ENCODE data around the gene TRIOBP. TPM values are rescaled to one million over a fixed set of nuclear protein-coding genes. Genes with fewer than 3 reads are reported as not detected.

TRIOBP gene, protein sequence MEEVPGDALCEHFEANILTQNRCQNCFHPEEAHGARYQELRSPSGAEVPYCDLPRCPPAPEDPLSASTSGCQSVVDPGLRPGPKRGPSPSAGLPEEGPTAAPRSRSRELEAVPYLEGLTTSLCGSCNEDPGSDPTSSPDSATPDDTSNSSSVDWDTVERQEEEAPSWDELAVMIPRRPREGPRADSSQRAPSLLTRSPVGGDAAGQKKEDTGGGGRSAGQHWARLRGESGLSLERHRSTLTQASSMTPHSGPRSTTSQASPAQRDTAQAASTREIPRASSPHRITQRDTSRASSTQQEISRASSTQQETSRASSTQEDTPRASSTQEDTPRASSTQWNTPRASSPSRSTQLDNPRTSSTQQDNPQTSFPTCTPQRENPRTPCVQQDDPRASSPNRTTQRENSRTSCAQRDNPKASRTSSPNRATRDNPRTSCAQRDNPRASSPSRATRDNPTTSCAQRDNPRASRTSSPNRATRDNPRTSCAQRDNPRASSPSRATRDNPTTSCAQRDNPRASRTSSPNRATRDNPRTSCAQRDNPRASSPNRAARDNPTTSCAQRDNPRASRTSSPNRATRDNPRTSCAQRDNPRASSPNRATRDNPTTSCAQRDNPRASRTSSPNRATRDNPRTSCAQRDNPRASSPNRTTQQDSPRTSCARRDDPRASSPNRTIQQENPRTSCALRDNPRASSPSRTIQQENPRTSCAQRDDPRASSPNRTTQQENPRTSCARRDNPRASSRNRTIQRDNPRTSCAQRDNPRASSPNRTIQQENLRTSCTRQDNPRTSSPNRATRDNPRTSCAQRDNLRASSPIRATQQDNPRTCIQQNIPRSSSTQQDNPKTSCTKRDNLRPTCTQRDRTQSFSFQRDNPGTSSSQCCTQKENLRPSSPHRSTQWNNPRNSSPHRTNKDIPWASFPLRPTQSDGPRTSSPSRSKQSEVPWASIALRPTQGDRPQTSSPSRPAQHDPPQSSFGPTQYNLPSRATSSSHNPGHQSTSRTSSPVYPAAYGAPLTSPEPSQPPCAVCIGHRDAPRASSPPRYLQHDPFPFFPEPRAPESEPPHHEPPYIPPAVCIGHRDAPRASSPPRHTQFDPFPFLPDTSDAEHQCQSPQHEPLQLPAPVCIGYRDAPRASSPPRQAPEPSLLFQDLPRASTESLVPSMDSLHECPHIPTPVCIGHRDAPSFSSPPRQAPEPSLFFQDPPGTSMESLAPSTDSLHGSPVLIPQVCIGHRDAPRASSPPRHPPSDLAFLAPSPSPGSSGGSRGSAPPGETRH (N-terminal part only)
- 100 to 1,000 TPM; 126 to 146 TPM for total RNA-seq

DNA sequence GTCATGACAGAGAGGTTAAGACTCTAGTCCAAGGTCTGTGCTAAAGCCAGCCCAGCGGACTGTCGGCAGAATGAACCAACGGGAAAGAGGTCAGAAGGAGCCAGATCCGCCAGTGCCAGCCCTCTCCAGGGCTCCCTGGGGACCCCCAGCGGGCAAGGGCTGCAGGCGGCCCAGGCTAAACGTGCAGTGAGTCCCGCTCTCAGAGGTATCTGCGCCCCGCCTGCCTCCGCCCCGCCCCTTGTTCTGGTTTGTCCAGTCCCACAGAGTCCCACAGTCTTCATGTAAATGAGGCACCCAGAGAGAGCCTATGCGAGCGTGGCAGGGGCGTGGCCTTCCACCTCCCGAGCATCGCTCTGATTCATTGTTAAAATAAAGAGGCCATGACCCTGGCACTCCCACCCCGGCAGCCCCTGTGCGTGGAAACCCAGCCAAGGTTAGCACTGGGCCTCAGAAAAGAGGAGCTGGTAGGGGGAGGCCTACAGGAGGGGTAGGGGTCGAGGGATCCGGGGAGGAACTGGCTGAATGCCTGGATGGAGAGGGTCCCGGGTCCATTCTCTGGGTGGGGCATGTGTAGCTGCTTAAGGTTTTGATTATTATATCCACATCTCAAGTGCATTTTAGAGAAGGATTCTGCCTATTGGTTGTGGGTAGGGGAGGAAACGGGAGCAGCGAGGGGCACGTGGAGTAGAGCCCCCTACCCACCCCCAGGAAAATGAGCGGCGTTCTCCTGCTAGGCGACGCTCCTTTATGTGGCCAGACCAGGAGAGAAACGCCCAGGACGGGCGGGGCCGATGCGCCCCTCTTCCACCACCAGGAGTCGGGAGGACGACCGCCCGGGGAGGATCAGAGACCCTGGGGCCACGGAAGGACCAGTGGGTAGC lies at the start of gene TRIOBP:
TSS of gene TRIOBP (plus strand) at position 392 of the 881 bp plus-strand sequence. CDS start 4,318 bp downstream, outside the sequence.
- Histone ChIP-seq H3K27me3 (replicated peaks; ENCODE audit: insufficient read depth) (no peaks in the 10 kb centered on the region), H3K27ac (peak within 1 kb of the TSS; percentile 44 to 62), H3K4me3 (peak within 1 kb of the TSS; percentile 65), H3K36me3 (peaks cover under 1% of the 10 kb centered on the region), H3K4me1 (ENCODE audit: control insufficient read depth in 1 of 2, low read depth in 2 of 2) (peaks cover 10 to 12% of the 10 kb centered on the region in 2 donors), H3K9me3 (no peaks in the 10 kb centered on the region)
- ATAC-seq (ENCODE audit: insufficient number of reproducible peaks, low FRiP score, low read depth) (peak; percentile 94), DNase-seq (ENCODE audit: low spot score) (peak; percentile 96)
- TF ChIP-seq, protein P1, sequence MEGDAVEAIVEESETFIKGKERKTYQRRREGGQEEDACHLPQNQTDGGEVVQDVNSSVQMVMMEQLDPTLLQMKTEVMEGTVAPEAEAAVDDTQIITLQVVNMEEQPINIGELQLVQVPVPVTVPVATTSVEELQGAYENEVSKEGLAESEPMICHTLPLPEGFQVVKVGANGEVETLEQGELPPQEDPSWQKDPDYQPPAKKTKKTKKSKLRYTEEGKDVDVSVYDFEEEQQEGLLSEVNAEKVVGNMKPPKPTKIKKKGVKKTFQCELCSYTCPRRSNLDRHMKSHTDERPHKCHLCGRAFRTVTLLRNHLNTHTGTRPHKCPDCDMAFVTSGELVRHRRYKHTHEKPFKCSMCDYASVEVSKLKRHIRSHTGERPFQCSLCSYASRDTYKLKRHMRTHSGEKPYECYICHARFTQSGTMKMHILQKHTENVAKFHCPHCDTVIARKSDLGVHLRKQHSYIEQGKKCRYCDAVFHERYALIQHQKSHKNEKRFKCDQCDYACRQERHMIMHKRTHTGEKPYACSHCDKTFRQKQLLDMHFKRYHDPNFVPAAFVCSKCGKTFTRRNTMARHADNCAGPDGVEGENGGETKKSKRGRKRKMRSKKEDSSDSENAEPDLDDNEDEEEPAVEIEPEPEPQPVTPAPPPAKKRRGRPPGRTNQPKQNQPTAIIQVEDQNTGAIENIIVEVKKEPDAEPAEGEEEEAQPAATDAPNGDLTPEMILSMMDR (IDR thresholded peaks at IDR 0.05), result peak; percentile 53

DNA sequence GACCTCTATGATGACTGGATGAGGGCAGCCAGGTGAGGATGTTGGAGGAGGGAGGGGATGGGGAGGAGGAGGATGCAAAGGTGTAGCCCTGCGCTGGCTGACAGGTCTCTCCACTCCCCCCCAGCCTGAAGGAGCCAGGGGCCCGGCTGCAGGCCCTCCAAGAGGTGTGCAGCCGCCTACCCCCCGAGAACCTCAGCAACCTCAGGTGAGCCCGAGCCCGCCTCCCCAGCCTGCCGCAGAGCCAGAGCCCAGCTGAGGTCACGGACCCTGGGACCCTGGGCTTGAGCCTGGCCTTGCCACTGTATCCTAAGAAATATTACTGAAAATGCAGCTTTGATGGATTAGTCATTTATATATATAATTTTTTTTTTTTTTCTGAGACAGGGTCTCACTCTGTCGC lies 49.5 kb upstream of the TRIOBP start:
- no peak overlapping the region for H3K27ac ChIP-seq
- no peaks in the 10 kb centered on the region for H3K36me3 ChIP-seq
- TF ChIP-seq, protein P1 (IDR thresholded peaks at IDR 0.05), result no peak
- DNase-seq (ENCODE audit: low spot score) (no peak), ATAC-seq (ENCODE audit: insufficient number of reproducible peaks, low FRiP score, low read depth) (no peak)
- no peak overlapping the region for H3K4me3 ChIP-seq
- no peaks in the 10 kb centered on the region for H3K27me3 ChIP-seq (replicated peaks; ENCODE audit: insufficient read depth)
- H3K9me3 ChIP-seq, result no peaks in the 10 kb centered on the region
- no peaks in the 10 kb centered on the region for H3K4me1 ChIP-seq (ENCODE audit: control insufficient read depth in 1 of 2, low read depth in 2 of 2)

DNA sequence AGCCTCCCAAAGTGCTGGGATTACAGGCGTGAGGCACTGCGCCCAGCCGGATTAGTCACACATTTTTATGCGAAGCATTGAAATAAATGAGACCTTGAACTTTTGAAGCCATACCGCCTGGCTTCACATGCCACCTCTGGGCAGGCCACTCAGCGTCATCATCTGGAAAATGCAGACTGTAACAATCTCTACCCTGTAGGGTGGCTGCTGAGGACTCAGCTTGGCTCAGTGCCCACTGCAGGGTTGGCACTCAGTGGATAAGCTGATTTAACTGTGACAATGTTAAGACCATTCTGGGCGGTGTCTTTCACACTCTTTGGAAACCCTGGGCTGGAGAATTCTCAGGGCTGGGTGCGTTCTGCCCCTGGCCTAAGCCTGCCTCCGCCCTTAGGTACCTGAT lies 48.9 kb upstream of the TRIOBP start:
- Histone ChIP-seq H3K27ac (no peak overlapping the region), H3K9me3 (no peaks in the 10 kb centered on the region), H3K4me1 (ENCODE audit: control insufficient read depth in 1 of 2, low read depth in 2 of 2) (no peaks in the 10 kb centered on the region), H3K36me3 (no peaks in the 10 kb centered on the region), H3K4me3 (no peak overlapping the region), H3K27me3 (replicated peaks; ENCODE audit: insufficient read depth) (no peaks in the 10 kb centered on the region)
- no peak for DNase-seq (ENCODE audit: low spot score)
- no peak for ATAC-seq (ENCODE audit: insufficient number of reproducible peaks, low FRiP score, low read depth)
- TF ChIP-seq, protein P1 (IDR thresholded peaks at IDR 0.05), result no peak

GRCh38 chr22:37650463-37651136 lies 46.2 kb upstream of the TRIOBP start:
- DNase-seq (ENCODE audit: low spot score) (no peak), ATAC-seq (ENCODE audit: insufficient number of reproducible peaks, low FRiP score, low read depth) (no peak)
- H3K9me3 ChIP-seq, result no peaks in the 10 kb centered on the region
- no peak overlapping the region for H3K27ac ChIP-seq
- no peaks in the 10 kb centered on the region for H3K36me3 ChIP-seq
- TF ChIP-seq, protein P1 (IDR thresholded peaks at IDR 0.05), result no peak
- H3K4me3 ChIP-seq, result no peak overlapping the region
- no peaks in the 10 kb centered on the region for H3K4me1 ChIP-seq (ENCODE audit: control insufficient read depth in 1 of 2, low read depth in 2 of 2)
- no peaks in the 10 kb centered on the region for H3K27me3 ChIP-seq (replicated peaks; ENCODE audit: insufficient read depth)
